ENCODE data around the gene COX10.

- TF ChIP-seq CTCF (IDR thresholded peaks at IDR 0.05 in 8 of 11, conservative IDR thresholded peaks at IDR 0.05 in 3 of 11) (no peak), POLR2A (IDR thresholded peaks at IDR 0.05) (no peak), POLR2AphosphoS5 (IDR thresholded peaks at IDR 0.05) (no peak)
These were observed 96.3 kb downstream of the COX10 start for GRCh38 chr17:14165616-14166015.

Data from spleen (tissue), 7 donors.